Nephron progenitor cell (in vitro differentiated cells): Measurements from ENCODE around the gene HS3ST3B1.

Experiments used
- DNase-seq: peaks from one replicate; pipeline ENCODE4 v3.0.0; 2021
- H3K27ac Mint-ChIP-seq: 2 replicates; pipeline ENCODE4 v1.8.0; 2021; ENCODE audit warnings: mild to moderate bottlenecking, moderate library complexity, mixed read lengths
- H3K27me3 Mint-ChIP-seq: 2 replicates; pipeline ENCODE4 v1.8.0; 2021; ENCODE audit warnings: mild to moderate bottlenecking, low read depth, mixed read lengths; ENCODE audit not compliant: poor library complexity
- H3K36me3 Mint-ChIP-seq: 2 replicates; pipeline ENCODE4 v1.8.0; 2021; ENCODE audit warnings: low read depth, mixed read lengths
- H3K4me1 Mint-ChIP-seq: 2 replicates; pipeline ENCODE4 v1.8.0; 2021; ENCODE audit warnings: mixed read lengths
- H3K4me3 Mint-ChIP-seq: 2 replicates; pipeline ENCODE4 v1.8.0; 2021; ENCODE audit warnings: mild to moderate bottlenecking, moderate library complexity, mixed read lengths
- H3K9me3 Mint-ChIP-seq: 2 replicates; pipeline ENCODE4 v1.8.0; 2021; ENCODE audit warnings: mild to moderate bottlenecking, moderate library complexity, mixed read lengths
- CTCF ChIP-seq: fragments of 200-600 bp; sonication (generic); IDR thresholded peaks from 2 replicates; pipeline ENCODE4 v1.5.0; 2021; ENCODE audit warnings: antibody characterized with exemption

The HS3ST3B1 gene

GRCh38 chr17:14308636-14308964 is 7.7 kb downstream of the HS3ST3B1 start:
- Mint-ChIP-seq H3K27ac (peak overlapping the region; percentile 93), H3K9me3 (peaks cover 4% of the 10 kb centered on the region), H3K36me3 (peaks cover 30% of the 10 kb centered on the region), H3K4me1 (peaks cover 76% of the 10 kb centered on the region), H3K27me3 (peaks cover 8% of the 10 kb centered on the region), H3K4me3 (peak overlapping the region; percentile 80)
- no peak for TF ChIP-seq CTCF
- no peak for DNase-seq

- peak; percentile 97 for DNase-seq
- H3K4me1 Mint-ChIP-seq: peaks cover 73% of the 10 kb centered on the region
- peak overlapping the region; percentile 93 for H3K27ac Mint-ChIP-seq
- peaks cover 8% of the 10 kb centered on the region for H3K27me3 Mint-ChIP-seq
- H3K4me3 Mint-ChIP-seq: peak overlapping the region; percentile 87
- H3K9me3 Mint-ChIP-seq: peaks cover 5% of the 10 kb centered on the region
- H3K36me3 Mint-ChIP-seq: peaks cover 34% of the 10 kb centered on the region
- TF ChIP-seq CTCF: no peak
These were observed 8.3 kb downstream of the HS3ST3B1 start for GRCh38 chr17:14308965-14309879.

GRCh38 chr17:14310101-14310500 is 9.2 kb downstream of the HS3ST3B1 start:
- peaks cover 73% of the 10 kb centered on the region for H3K4me1 Mint-ChIP-seq
- DNase-seq: no peak
- H3K27ac Mint-ChIP-seq: no peak overlapping the region
- H3K27me3 Mint-ChIP-seq: peaks cover 12% of the 10 kb centered on the region
- H3K9me3 Mint-ChIP-seq: peaks cover 11% of the 10 kb centered on the region
- peak overlapping the region; percentile 87 for H3K4me3 Mint-ChIP-seq
- TF ChIP-seq CTCF: no peak
- peaks cover 43% of the 10 kb centered on the region for H3K36me3 Mint-ChIP-seq

GRCh38 chr17:14310605-14311004 is 9.7 kb downstream of the HS3ST3B1 start:
- Mint-ChIP-seq H3K4me3 (peak overlapping the region; percentile 87), H3K9me3 (peaks cover 11% of the 10 kb centered on the region), H3K27ac (no peak overlapping the region), H3K36me3 (peaks cover 46% of the 10 kb centered on the region), H3K4me1 (peaks cover 73% of the 10 kb centered on the region), H3K27me3 (peaks cover 11% of the 10 kb centered on the region)
- DNase-seq: no peak
- no peak for TF ChIP-seq CTCF

- DNase-seq: no peak
- peaks cover 73% of the 10 kb centered on the region for H3K4me1 Mint-ChIP-seq
- H3K27ac Mint-ChIP-seq: no peak overlapping the region
- peaks cover 11% of the 10 kb centered on the region for H3K9me3 Mint-ChIP-seq
- peaks cover 46% of the 10 kb centered on the region for H3K36me3 Mint-ChIP-seq
- H3K27me3 Mint-ChIP-seq: peaks cover 11% of the 10 kb centered on the region
- no peak for TF ChIP-seq CTCF
- peak overlapping the region; percentile 38 for H3K4me3 Mint-ChIP-seq
These were observed 10.4 kb downstream of the HS3ST3B1 start for GRCh38 chr17:14311186-14311705.
